ENCODE results near the gene MYL12B. TPM values are rescaled to one million over a fixed set of nuclear protein-coding genes. Genes with fewer than 3 reads are reported as not detected.

MYL12B gene
- total and polyA plus RNA-seq, 12 donors, result 153 to 457 (median 198) TPM

GRCh38 chr18:3248062-3248657 is 13.8 kb upstream of the MYL12B start:
- intact Hi-C loops (cut with DNase I), result loop anchor here (5.0 to 10.0 kb wide), 11 partner anchors 51 to 316 kb away; partner anchors contain the start of gene LPIN2 (in 1 of the 10)
- ATAC-seq, result peak in 1 of 8 donors; percentile 1
- H3K4me3 ChIP-seq, result peak overlapping the region; percentile 80 to 95 (median 90)
- no peak for TF ChIP-seq CTCF (IDR thresholded peaks at IDR 0.05)
- peak overlapping the region; percentile 98 to 100 (median 99) for H3K27ac ChIP-seq
- peaks cover 0 to 25% (median under 1%) of the 10 kb centered on the region in 9 donors for H3K36me3 ChIP-seq
- no peaks in the 10 kb centered on the region for H3K27me3 ChIP-seq
- no peaks in the 10 kb centered on the region for H3K9me3 ChIP-seq
- peak in 1 of 2 donors; percentile 50 for DNase-seq
- peaks cover 0 to 76% (median 55%) of the 10 kb centered on the region in 9 donors for H3K4me1 ChIP-seq
- 0% methylated on average over 22 of the region's 22 CpGs for WGBS, 2 donors

GRCh38 chr18:3248658-3249359 is 13.1 kb upstream of the MYL12B start:
- ATAC-seq (no peak), DNase-seq (peak in 1 of 2 donors; percentile 37)
- TF ChIP-seq CTCF (IDR thresholded peaks at IDR 0.05), result no peak
- 5 to 6% methylated on average over 9 of the region's 9 CpGs for WGBS, 2 donors
- H3K4me3 ChIP-seq, result peak overlapping the region; percentile 80 to 95 (median 90)
- H3K27me3 ChIP-seq, result no peaks in the 10 kb centered on the region
- H3K36me3 ChIP-seq, result peaks cover 0 to 32% (median 7%) of the 10 kb centered on the region in 9 donors
- intact Hi-C loops (cut with DNase I), result loop anchor here (5.0 to 10.0 kb wide), 11 partner anchors 52 to 317 kb away; partner anchors contain the start of gene LPIN2 (in 1 of the 10)
- H3K9me3 ChIP-seq, result no peaks in the 10 kb centered on the region
- peak overlapping the region; percentile 98 to 100 (median 99) for H3K27ac ChIP-seq
- H3K4me1 ChIP-seq, result peaks cover 0 to 74% (median 55%) of the 10 kb centered on the region in 9 donors

GRCh38 chr18:3250237-3251107 is 11.5 kb upstream of the MYL12B start:
- Histone ChIP-seq H3K36me3 (peaks cover 0 to 49% (median 23%) of the 10 kb centered on the region in 9 donors), H3K9me3 (no peaks in the 10 kb centered on the region), H3K27me3 (no peaks in the 10 kb centered on the region), H3K4me1 (peaks cover 0 to 79% (median 48%) of the 10 kb centered on the region in 9 donors), H3K4me3 (peak overlapping the region in 8 of 10 donors; percentile 10 to 95 (median 90)), H3K27ac (peak overlapping the region; percentile 98 to 100 (median 99))
- peak in 1 of 8 donors; percentile 4 for ATAC-seq
- no peak for TF ChIP-seq CTCF (IDR thresholded peaks at IDR 0.05)
- intact Hi-C loops (cut with DNase I), result no loop called here
- WGBS, 2 donors, result 16 to 19% methylated on average over 6 of the region's 6 CpGs
- no peak for DNase-seq

All from heart right ventricle (tissue), 16 donors.